Vagina (tissue), 2 donors: ENCODE results near the gene PCDHAC2.

Experiments used
- POLR2A ChIP-seq, 2 donors: fragments of 450-650 bp; IDR thresholded peaks; one replicate each; pipeline ENCODE4 v1.6.1; 2017; ENCODE audit warnings: antibody characterized with exemption in 2 of 2, mild to moderate bottlenecking in 2 of 2, moderate library complexity in 2 of 2
- TF ChIP-seq, protein P1 (sequence below), 3 experiments: fragments of 450-650 bp in 2 of 3; fragments of 200-600 bp in 1 of 3; sonication (generic) in 1 of 3; IDR thresholded peaks; one replicate each; pipeline ENCODE4 v1.5.1; 2017 to 2019; ENCODE audit warnings: antibody characterized with exemption in 3 of 3, mild to moderate bottlenecking in 2 of 3, moderate library complexity in 2 of 3

DNA sequence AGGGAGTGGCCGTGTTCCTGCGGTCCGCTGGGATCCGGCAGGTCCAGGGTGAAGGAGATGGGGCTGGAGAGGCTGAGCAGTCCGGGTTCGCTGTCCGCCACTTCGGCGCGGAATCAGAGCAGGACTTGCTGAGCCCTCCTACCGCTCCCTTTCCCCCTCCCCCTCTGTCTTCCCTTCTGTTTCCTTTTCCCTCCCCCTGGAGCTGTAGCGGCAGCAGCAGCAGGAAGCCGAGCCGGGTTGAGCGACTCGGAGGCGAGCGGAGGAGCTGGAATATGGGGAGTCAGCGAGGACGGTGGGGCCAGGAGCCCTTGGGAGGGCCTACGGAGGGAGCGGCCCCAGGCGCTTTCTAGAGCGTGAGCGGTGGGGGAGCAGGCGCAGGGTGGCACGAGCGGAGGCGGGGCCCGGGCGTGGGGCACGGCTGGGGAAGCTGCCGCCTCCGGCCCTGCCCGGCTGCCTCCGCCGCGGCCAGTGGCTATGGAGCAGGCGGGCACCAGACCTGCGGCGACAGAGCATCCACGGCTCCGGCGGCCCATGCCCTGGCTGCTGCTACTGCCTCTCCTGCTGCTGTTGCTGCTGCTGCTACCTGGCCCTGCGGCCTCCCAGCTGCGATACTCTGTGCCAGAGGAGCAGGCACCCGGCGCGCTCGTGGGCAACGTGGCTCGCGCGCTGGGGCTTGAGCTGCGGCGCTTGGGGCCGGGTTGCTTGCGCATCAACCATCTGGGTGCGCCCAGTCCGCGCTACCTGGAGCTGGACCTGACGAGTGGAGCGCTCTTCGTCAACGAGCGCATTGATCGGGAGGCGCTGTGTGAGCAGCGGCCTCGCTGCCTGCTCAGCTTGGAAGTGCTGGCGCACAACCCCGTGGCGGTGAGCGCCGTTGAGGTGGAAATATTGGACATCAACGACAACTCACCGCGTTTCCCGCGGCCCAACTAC lies at the start of gene PCDHAC2:
- TF ChIP-seq, protein P1, sequence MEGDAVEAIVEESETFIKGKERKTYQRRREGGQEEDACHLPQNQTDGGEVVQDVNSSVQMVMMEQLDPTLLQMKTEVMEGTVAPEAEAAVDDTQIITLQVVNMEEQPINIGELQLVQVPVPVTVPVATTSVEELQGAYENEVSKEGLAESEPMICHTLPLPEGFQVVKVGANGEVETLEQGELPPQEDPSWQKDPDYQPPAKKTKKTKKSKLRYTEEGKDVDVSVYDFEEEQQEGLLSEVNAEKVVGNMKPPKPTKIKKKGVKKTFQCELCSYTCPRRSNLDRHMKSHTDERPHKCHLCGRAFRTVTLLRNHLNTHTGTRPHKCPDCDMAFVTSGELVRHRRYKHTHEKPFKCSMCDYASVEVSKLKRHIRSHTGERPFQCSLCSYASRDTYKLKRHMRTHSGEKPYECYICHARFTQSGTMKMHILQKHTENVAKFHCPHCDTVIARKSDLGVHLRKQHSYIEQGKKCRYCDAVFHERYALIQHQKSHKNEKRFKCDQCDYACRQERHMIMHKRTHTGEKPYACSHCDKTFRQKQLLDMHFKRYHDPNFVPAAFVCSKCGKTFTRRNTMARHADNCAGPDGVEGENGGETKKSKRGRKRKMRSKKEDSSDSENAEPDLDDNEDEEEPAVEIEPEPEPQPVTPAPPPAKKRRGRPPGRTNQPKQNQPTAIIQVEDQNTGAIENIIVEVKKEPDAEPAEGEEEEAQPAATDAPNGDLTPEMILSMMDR (IDR thresholded peaks at IDR 0.05), result no peak
- TF ChIP-seq POLR2A (IDR thresholded peaks at IDR 0.05), result no peak
